Keratinocyte (primary cell): ENCODE data around the gene TRPM3.

Experiments used
- CTCF ChIP-seq, 3 experiments: IDR thresholded peaks in 1 of 3; conservative IDR thresholded peaks in 1 of 3; optimal IDR thresholded peaks in 1 of 3; 2 replicates in 2 of 3; 3 replicates in 1 of 3; pipeline versions ENCODE3 to v1.5.1; 2011; ENCODE audit warnings: low read length in 3 of 3, mild to moderate bottlenecking in 3 of 3, moderate library complexity in 2 of 3, control low read depth in 1 of 3, inconsistent platforms in 1 of 3; ENCODE audit not compliant: insufficient read depth in 2 of 3; ENCODE audit errors: extremely low read depth in 1 of 3
- EZH2 ChIP-seq: IDR thresholded peaks from one replicate; pipeline ENCODE4 v1.6.1; 2012; ENCODE audit warnings: inconsistent platforms, mild to moderate bottlenecking, low read length, moderate library complexity

GRCh38 chr9:71105192-71105591, 16.2 kb downstream of the TRPM3 start:
- TF ChIP-seq CTCF (optimal IDR thresholded peaks at IDR 0.05 in 1 of 3, IDR thresholded peaks at IDR 0.05 in 1 of 3, conservative IDR thresholded peaks at IDR 0.05 in 1 of 3; ENCODE audit: extremely low read depth in 1 of 3, insufficient read depth in 2 of 3, low read length in 3 of 3) (no peak), EZH2 (no peak)
